ENCODE data around the gene SLC4A11. TPM values are rescaled to one million over a fixed set of nuclear protein-coding genes. Genes with fewer than 3 reads are reported as not detected.
"Not testable (repeated sequence)": the region's sequence is repeated elsewhere in the genome, so short reads cannot be mapped to it uniquely, and the experiment has no call there.

The SLC4A11 gene
- total RNA-seq, 2 experiments from 2014 or later, result 0.08 to 0.60 TPM

- ATAC-seq (ENCODE audit: poor library complexity), result peak; percentile 69
- DNase-seq, result peak; percentile 46 to 84 (median 72)
- intact Hi-C loops (cut with DNase I, micrococcal nuclease), result loop anchor here (1.0 to 10.0 kb wide), 2 partner anchors 98 to 164 kb away; no protein-coding TSS in a partner anchor
- H3K27ac Mint-ChIP-seq, result no peak overlapping the region
- peaks cover 42% of the 10 kb centered on the region for H3K36me3 ChIP-seq (ENCODE audit: insufficient read depth, low read length)
- ChIA-PET POLR2A (no interaction called here), CTCF (interaction anchor here (0.6 to 1.3 kb wide), 6 partner anchors 9 to 1780 kb away, joined by 3 to 4 read pairs (median 4); partner anchors contain the start of gene ITPA)
- peaks cover 11% of the 10 kb centered on the region for H3K4me1 Mint-ChIP-seq (ENCODE audit: low read depth)
- no peaks in the 10 kb centered on the region for H3K27me3 Mint-ChIP-seq
- no peak overlapping the region for H3K4me3 Mint-ChIP-seq
- H3K27ac ChIP-seq (ENCODE audit: low read depth in 1 of 2, low read length in 2 of 2), result no peak overlapping the region
- no peaks in the 10 kb centered on the region for H3K9me3 Mint-ChIP-seq
- peaks cover 41% of the 10 kb centered on the region for H3K36me3 Mint-ChIP-seq (ENCODE audit: low read depth)
- no peak overlapping the region for H3K4me3 ChIP-seq (ENCODE audit: low read length)
- TF ChIP-seq, protein P1, sequence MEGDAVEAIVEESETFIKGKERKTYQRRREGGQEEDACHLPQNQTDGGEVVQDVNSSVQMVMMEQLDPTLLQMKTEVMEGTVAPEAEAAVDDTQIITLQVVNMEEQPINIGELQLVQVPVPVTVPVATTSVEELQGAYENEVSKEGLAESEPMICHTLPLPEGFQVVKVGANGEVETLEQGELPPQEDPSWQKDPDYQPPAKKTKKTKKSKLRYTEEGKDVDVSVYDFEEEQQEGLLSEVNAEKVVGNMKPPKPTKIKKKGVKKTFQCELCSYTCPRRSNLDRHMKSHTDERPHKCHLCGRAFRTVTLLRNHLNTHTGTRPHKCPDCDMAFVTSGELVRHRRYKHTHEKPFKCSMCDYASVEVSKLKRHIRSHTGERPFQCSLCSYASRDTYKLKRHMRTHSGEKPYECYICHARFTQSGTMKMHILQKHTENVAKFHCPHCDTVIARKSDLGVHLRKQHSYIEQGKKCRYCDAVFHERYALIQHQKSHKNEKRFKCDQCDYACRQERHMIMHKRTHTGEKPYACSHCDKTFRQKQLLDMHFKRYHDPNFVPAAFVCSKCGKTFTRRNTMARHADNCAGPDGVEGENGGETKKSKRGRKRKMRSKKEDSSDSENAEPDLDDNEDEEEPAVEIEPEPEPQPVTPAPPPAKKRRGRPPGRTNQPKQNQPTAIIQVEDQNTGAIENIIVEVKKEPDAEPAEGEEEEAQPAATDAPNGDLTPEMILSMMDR (IDR thresholded peaks at IDR 0.05), result peak; percentile 97
- H3K9me3 ChIP-seq (ENCODE audit: control insufficient read depth in 1 of 2, insufficient read depth in 1 of 2, low read length in 2 of 2), result no peaks in the 10 kb centered on the region
- H3K27me3 ChIP-seq (ENCODE audit: control insufficient read depth in 1 of 2, insufficient read depth in 2 of 2, low read length in 2 of 2), result no peaks in the 10 kb centered on the region
- H3K4me1 ChIP-seq (ENCODE audit: insufficient read depth, low read length), result peaks cover 20% of the 10 kb centered on the region
Observed at GRCh38 chr20:3218307-3218988, 20.5 kb downstream of the SLC4A11 start.

DNA sequence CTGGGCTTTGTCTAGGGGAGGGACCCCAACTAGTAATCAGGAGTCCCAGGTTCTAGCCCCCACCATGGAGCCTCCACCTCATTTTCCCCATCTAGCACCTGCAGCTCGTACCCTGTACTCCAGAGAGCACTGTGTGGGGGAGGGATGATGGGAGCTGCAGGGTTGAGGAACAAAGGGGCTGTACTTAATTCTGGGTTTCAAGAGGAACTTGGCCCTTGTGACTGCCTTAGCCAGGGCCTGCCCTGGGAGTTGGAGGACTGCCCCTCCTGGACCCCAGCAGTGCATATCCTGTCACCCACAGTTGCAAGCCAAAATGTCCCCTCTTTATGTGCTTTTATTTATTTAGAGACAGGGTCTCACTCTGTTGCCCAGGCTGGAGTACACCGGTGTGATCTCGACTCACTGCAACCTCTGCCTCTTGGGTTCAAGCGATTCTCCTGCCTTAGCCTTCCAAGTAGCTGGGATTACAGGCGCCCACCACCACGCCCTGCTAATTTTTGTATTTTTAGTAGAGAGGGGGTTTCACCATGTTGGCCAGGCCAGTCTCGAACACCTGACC, 23.6 kb downstream of the SLC4A11 start:
- DNase-seq; H3K4me3 ChIP-seq (ENCODE audit: low read length); ATAC-seq (ENCODE audit: poor library complexity); H3K4me3 Mint-ChIP-seq; H3K4me1 Mint-ChIP-seq (ENCODE audit: low read depth); H3K27ac Mint-ChIP-seq; H3K9me3 ChIP-seq (ENCODE audit: control insufficient read depth in 1 of 2, insufficient read depth in 1 of 2, low read length in 2 of 2); H3K9me3 Mint-ChIP-seq; CTCF ChIA-PET; H3K27me3 ChIP-seq (ENCODE audit: control insufficient read depth in 1 of 2, insufficient read depth in 2 of 2, low read length in 2 of 2); POLR2A ChIA-PET; H3K27ac ChIP-seq (ENCODE audit: low read depth in 1 of 2, low read length in 2 of 2); H3K27me3 Mint-ChIP-seq: not testable (repeated sequence)
- intact Hi-C loops (cut with DNase I, micrococcal nuclease), result loop anchor here in 1 of 2 experiments (10.0 kb wide), 1 partner anchor 161 kb away; no protein-coding TSS in a partner anchor
- Histone ChIP-seq H3K4me1 (ENCODE audit: insufficient read depth, low read length) (peaks cover 18% of the 10 kb centered on the region), H3K36me3 (ENCODE audit: insufficient read depth, low read length) (peaks cover 22% of the 10 kb centered on the region)
- H3K36me3 Mint-ChIP-seq (ENCODE audit: low read depth), result peaks cover 26% of the 10 kb centered on the region

DNA sequence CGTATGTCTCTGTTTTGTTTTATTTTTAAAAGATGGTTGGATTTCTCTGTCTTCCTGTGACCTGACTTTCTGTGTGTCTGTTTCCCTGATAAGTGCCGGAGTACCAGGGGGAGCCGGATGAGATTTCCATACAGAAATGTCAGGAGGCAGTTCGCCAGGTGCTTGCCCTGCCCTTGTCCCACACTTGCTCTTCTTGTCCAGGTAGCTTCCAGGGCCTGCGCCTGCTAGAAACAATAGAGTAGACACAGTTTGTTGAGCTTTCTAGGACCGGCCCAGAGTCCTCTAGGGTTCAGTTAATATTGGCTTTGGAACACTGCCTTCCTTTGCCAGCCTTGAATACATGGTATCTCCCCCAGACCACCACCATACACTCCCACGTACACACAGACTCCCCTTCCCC, 25.8 kb downstream of the SLC4A11 start:
- H3K36me3 ChIP-seq (ENCODE audit: insufficient read depth, low read length), result peaks cover 17% of the 10 kb centered on the region
- Mint-ChIP-seq H3K9me3 (no peaks in the 10 kb centered on the region), H3K36me3 (ENCODE audit: low read depth) (peaks cover 39% of the 10 kb centered on the region), H3K4me1 (ENCODE audit: low read depth) (peaks cover 26% of the 10 kb centered on the region), H3K27me3 (no peaks in the 10 kb centered on the region), H3K4me3 (peak overlapping the region; percentile 42), H3K27ac (no peak overlapping the region)
- ATAC-seq (ENCODE audit: poor library complexity) (no peak), DNase-seq (no peak)
- no peak overlapping the region for H3K4me3 ChIP-seq (ENCODE audit: low read length)
- intact Hi-C loops (cut with DNase I, micrococcal nuclease), result loop anchor here in 1 of 2 experiments (10.0 kb wide), 1 partner anchor 158 kb away; no protein-coding TSS in a partner anchor
- ChIA-PET POLR2A (no interaction called here), CTCF (interaction anchor here (1.4 kb wide), 1 partner anchor 10 kb away, joined by 3 read pairs; no protein-coding TSS in a partner anchor)
- peaks cover 29% of the 10 kb centered on the region for H3K4me1 ChIP-seq (ENCODE audit: insufficient read depth, low read length)
- H3K27ac ChIP-seq (ENCODE audit: low read depth in 1 of 2, low read length in 2 of 2), result no peak overlapping the region
- TF ChIP-seq, protein P1 (IDR thresholded peaks at IDR 0.05), result no peak
- no peaks in the 10 kb centered on the region for H3K27me3 ChIP-seq (ENCODE audit: control insufficient read depth in 1 of 2, insufficient read depth in 2 of 2, low read length in 2 of 2)
- no peaks in the 10 kb centered on the region for H3K9me3 ChIP-seq (ENCODE audit: control insufficient read depth in 1 of 2, insufficient read depth in 1 of 2, low read length in 2 of 2)

Measured in CD4-positive, alpha-beta T cell (primary cell).